Peyer's patch (tissue), 4 donors: ENCODE measurements around the gene ITGA3. TPM values are rescaled to one million over a fixed set of nuclear protein-coding genes. Genes with fewer than 3 reads are reported as not detected.

Experiments used
- DNase-seq, 3 donors: peaks; one replicate each; pipeline ENCODE4 v3.0.0-alpha.2; 2017 to 2019
- H3K27ac ChIP-seq, 4 donors: fragments of 200-600 bp; sonication (generic); one replicate each; pipeline ENCODE4 v1.5.1; 2016 to 2019
- H3K27me3 ChIP-seq, 2 donors: fragments of 200-600 bp; sonication (generic); one replicate each; pipeline ENCODE4 v1.5.1; 2019
- H3K36me3 ChIP-seq, 3 donors: fragments of 200-600 bp; sonication (generic); one replicate each; pipeline ENCODE4 v1.5.1; 2016 to 2019
- H3K4me1 ChIP-seq, 4 donors: fragments of 200-600 bp; sonication (generic); one replicate each; pipeline ENCODE4 v1.5.1; 2016 to 2019
- H3K4me3 ChIP-seq, 4 donors: fragments of 200-600 bp; sonication (generic); 1 replicate in 3 of 4; 2 replicates in 1 of 4; pipeline ENCODE4 v1.5.1; 2016 to 2019; ENCODE audit warnings: mild to moderate bottlenecking in 1 of 4
- H3K9me3 ChIP-seq, 4 donors: fragments of 200-600 bp; sonication (generic); one replicate each; pipeline ENCODE4 v1.5.1; 2016 to 2019; ENCODE audit warnings: mild to moderate bottlenecking in 1 of 4
- CTCF ChIP-seq, 6 experiments: fragments of 450-650 bp in 4 of 6; fragments of 200-600 bp in 2 of 6; sonication (generic) in 1 of 6; IDR thresholded peaks; one replicate each; pipeline ENCODE4 v1.5.1; 2017 to 2019; ENCODE audit warnings: antibody characterized with exemption in 6 of 6, mild to moderate bottlenecking in 3 of 6, moderate library complexity in 1 of 6
- POLR2A ChIP-seq, 2 donors: fragments of 450-650 bp; IDR thresholded peaks; one replicate each; pipeline ENCODE4 v1.5.1; 2017; ENCODE audit warnings: antibody characterized with exemption in 2 of 2, mild to moderate bottlenecking in 2 of 2, moderate library complexity in 2 of 2
- total RNA-seq, 4 donors: library from RNA; depleted of rRNA; stranded (reverse); fragments of >200 nt; gene quantifications; one replicate each; pipeline ENCODE4 v1.1.0, GENCODE V29; 2016

ITGA3 gene
- total RNA-seq, 4 donors from 2014 or later, result 71.0 to 285 (median 247) TPM

- no peaks in the 10 kb centered on the region for H3K9me3 ChIP-seq
- no peak overlapping the region for H3K4me3 ChIP-seq
- no peaks in the 10 kb centered on the region for H3K27me3 ChIP-seq
- peak in 1 of 3 donors; percentile 29 for DNase-seq
- H3K27ac ChIP-seq, result no peak overlapping the region
- TF ChIP-seq CTCF (IDR thresholded peaks at IDR 0.05) (no peak), POLR2A (IDR thresholded peaks at IDR 0.05) (no peak)
- peaks cover 0 to 9% (median 0%) of the 10 kb centered on the region in 4 donors for H3K4me1 ChIP-seq
- peaks cover 0 to 49% (median 0%) of the 10 kb centered on the region in 3 donors for H3K36me3 ChIP-seq
Observed at GRCh38 chr17:50067996-50068395, 12.1 kb downstream of the ITGA3 start.

DNA sequence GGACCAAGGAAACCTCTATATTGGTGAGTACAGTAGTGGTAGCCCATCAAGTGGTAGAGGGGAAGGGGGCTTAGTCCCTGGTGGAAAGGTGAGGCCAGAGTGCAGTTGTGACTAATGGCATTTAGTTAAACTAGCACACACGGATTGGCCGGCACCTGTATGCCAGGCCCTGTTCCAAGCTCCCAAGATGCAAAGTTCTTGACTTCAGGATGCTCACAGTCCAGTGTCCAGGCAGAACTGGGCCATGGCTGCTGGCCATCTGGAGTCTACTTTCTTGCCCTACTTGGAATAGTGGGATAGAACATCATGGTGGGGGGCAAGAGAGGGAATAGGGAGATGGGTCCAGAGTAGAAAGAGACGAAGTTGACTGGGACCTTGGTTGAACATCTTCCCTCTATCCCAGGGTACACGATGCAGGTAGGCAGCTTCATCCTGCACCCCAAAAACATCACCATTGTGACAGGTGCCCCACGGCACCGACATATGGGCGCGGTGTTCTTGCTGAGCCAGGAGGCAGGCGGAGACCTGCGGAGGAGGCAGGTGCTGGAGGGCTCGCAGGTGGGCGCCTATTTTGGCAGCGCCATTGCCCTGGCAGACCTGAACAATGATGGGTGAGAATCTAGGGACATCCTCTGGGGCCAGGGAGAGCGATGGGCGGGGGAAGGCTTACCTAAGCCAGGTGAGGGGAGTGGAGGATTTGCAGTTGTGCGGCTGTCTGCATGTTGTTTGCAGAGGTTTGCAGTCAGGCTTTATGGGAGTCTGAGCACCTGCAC, 15.2 kb downstream of the ITGA3 start:
- peaks cover 0 to 77% (median 0%) of the 10 kb centered on the region in 3 donors for H3K36me3 ChIP-seq
- TF ChIP-seq POLR2A (IDR thresholded peaks at IDR 0.05) (no peak), CTCF (IDR thresholded peaks at IDR 0.05) (no peak)

DNA sequence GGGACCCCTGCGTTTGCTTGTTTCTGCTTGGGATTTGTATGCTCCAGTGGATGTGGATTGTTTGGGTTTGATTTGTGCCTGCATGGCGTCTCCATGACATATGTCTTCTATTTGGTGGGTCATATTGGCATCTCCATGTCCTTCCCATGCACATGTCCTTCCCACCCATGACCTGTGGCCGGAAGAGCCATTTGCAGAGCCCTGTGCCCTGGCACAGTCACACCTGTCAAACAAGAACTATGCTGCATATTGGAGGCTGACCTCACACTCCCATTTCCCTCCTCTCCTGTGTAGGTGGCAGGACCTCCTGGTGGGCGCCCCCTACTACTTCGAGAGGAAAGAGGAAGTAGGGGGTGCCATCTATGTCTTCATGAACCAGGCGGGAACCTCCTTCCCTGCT, 15.8 kb downstream of the ITGA3 start:
- peaks cover 0 to 83% (median 0%) of the 10 kb centered on the region in 3 donors for H3K36me3 ChIP-seq
- H3K27me3 ChIP-seq, result no peaks in the 10 kb centered on the region
- no peak overlapping the region for H3K4me3 ChIP-seq
- DNase-seq, result no peak
- no peak for TF ChIP-seq POLR2A (IDR thresholded peaks at IDR 0.05)
- no peak for TF ChIP-seq CTCF (IDR thresholded peaks at IDR 0.05)
- H3K4me1 ChIP-seq, result no peaks in the 10 kb centered on the region
- no peak overlapping the region for H3K27ac ChIP-seq
- H3K9me3 ChIP-seq, result no peaks in the 10 kb centered on the region

More for the DNA sequence above, 15.2 kb downstream of the ITGA3 start:
- no peak overlapping the region for H3K27ac ChIP-seq
- no peak overlapping the region for H3K4me3 ChIP-seq
- H3K27me3 ChIP-seq, result no peaks in the 10 kb centered on the region
- DNase-seq, result no peak
- H3K9me3 ChIP-seq, result no peaks in the 10 kb centered on the region
- H3K4me1 ChIP-seq, result no peaks in the 10 kb centered on the region

DNA sequence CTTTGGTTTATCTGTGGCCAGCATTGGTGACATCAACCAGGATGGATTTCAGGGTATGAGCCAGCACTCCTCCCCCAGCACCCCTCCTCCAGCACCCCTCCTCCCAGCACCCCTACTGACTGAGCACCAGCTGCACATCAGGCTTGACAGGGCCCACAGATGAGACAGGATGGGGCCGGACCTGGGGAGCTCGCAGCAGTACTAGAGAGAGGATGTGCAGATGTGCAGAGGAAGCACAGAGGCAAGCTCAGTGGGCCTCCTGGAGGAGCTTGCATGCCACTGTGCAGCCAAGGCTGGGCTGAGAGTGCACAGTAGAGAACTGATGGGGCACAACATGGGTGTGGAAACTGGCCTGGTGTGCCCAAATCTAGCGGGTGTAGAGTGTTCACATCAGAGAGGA, 16.2 kb downstream of the ITGA3 start:
- Histone ChIP-seq H3K9me3 (no peaks in the 10 kb centered on the region), H3K4me1 (no peaks in the 10 kb centered on the region), H3K4me3 (no peak overlapping the region), H3K36me3 (peaks cover 0 to 88% (median 0%) of the 10 kb centered on the region in 3 donors), H3K27ac (no peak overlapping the region), H3K27me3 (no peaks in the 10 kb centered on the region)
- DNase-seq, result no peak
- TF ChIP-seq CTCF (IDR thresholded peaks at IDR 0.05) (no peak), POLR2A (IDR thresholded peaks at IDR 0.05) (no peak)

DNA sequence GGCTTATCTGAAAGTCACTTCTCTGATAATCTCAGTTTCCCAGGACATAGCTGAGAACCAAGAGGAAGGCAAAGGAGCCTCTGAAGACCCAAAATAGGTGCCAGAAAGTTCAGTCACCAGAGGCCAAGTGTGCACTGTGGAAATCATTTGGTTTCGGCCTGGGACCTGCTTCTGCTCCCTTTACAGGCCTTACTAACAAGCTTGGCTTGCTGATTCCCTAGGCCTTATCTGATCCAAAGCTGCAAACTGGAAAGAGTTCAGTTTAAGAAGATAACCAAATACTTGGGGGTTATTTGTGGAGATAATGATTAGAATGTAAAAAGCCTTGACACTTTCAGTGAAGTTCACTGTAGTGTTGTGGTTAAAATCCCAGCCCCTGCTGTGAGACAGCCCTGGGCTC, 17.0 kb downstream of the ITGA3 start:
- TF ChIP-seq POLR2A (IDR thresholded peaks at IDR 0.05), result no peak
- no peak for TF ChIP-seq CTCF (IDR thresholded peaks at IDR 0.05)
- H3K36me3 ChIP-seq, result peaks cover 0 to 92% (median 0%) of the 10 kb centered on the region in 3 donors
- no peaks in the 10 kb centered on the region for H3K4me1 ChIP-seq

More for the DNA sequence above, 17.0 kb downstream of the ITGA3 start:
- no peaks in the 10 kb centered on the region for H3K27me3 ChIP-seq
- H3K9me3 ChIP-seq, result no peaks in the 10 kb centered on the region
- H3K27ac ChIP-seq, result no peak overlapping the region
- no peak for DNase-seq
- H3K4me3 ChIP-seq, result no peak overlapping the region
